Femur (tissue), 1 donor: ENCODE measurements around the gene RRAGB.
"Not testable (repeated sequence)": the region's sequence is repeated elsewhere in the genome, so short reads cannot be mapped to it uniquely, and the experiment has no call there.

Experiments used
- DNase-seq: peaks from one replicate; pipeline ENCODE4 v3.0.0-alpha.2; 2017

Gene RRAGB

DNA sequence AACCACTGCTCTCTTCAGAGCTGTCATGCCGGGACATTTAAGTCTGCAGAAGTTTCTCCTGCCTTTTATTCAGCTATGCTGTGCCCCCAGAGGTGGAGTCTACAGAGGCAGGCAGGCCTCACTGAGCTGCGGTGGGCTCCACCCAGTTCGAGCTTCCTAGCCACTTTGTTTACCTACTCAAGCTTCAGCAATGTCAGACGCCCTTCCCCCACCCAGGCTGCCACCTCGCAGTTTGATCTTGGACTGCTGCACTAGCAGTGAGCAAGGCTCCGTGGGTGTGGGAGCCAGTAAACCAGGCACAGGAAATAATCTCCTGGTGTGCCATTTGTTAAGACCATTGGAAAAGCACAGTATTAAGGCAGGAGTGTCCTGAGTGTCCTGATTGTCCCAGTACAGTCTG lies 56.9 kb downstream of the RRAGB start:
- not testable (repeated sequence) for DNase-seq

DNA sequence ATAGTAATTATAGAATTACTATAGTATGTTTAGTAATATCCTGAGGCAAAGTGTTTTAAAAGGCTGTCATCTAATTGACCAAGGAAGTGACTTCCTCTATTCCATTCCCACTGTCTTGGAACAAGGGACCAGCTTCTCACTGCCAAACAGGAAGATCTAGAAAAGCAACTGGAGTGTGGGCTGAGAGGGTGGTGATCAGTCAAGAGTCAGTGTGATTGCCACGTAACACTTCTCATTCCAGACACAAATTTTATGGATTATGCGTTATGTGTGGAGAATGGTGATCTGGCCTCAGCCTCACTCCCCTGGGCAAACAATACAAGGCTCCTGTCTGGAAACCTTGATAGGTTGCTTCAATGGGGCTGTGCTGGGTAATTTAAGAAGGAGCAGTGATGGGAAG lies 60.0 kb downstream of the RRAGB start:
- DNase-seq, result no peak

DNA sequence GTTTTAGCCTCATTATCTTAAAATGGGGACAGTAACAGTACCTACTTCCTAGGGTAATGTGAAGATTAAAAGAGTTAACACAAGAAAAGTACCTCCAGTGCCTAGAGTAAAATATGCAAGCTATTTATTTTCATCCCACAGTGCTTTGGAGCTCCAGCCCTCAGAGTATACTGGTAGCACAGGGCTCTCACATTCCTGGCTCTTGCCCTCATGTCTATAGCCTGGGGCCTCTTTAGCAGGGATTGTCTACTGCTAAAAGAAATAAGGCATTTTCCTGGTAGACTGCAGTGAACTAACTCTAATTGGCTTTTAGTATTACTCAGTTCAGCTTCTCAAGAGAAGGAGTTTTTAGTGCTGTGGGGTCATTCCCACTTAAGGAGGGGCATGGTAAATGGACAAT lies 60.8 kb downstream of the RRAGB start:
- no peak for DNase-seq

GRCh38 chrX:55783723-55784122 lies 66.2 kb downstream of the RRAGB start:
- no peak for DNase-seq

DNA sequence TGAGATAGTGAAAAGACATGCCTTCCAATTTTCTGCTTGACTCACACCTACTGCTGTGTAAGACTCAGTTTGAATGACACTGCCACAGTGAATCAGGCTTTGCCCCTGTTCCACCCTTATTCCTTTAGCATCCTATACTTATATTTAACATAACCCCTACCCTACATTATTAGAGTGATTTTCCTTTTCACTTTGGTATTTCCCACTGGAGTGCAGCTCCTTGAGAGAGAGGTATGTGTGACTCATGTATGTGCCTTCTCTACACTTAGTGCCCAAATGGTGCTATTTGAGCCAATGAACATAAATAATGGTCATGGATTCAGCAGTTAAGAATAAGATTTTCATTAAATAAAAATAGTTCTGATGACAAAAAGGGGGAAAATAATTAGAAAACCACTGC lies 69.5 kb downstream of the RRAGB start:
- DNase-seq, result no peak

- no peak for DNase-seq
These were observed 70.2 kb downstream of the RRAGB start for GRCh38 chrX:55787727-55788126.

GRCh38 chrX:55794405-55794804 lies 76.9 kb downstream of the RRAGB start:
- DNase-seq, result no peak

DNA sequence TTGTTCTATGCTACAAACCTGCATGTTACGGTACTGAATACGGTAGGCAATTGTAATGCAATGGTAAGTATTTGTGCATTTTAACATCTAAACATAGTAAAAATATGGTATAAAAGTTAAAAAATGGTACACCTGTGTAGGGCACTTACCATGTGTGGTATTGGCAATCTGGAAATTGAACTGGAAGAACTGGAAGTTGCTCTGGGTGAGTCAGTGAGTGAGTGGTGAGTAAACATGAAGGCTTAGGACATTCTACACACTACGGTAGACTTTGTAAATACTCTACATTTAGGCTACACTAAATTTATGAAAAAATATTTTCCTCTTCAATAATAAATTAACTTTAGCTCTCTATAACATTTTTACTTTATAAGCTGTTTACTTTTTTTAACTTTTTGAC lies 78.9 kb downstream of the RRAGB start:
- no peak for DNase-seq

DNA sequence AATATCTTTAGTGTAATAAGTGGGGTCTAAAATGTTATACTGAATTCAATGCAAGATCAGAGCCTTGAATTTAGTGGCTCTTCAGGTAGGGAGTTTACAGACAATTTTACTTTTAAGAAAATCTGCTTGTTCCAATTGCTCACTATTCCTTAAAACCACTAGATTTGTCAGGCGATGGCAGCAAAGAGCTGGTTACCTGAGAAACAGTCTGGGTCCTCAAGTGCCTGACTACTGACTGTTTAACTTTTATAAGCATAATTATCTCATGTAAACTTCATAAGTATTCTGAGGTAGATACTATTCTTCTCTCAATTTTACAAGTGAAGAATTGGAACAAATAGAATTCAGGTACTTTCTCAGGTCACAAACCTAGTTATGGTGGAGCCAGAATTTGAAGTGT lies 84.3 kb downstream of the RRAGB start:
- no peak for DNase-seq
